OCI-LY1 (cell line): ENCODE data around the gene MYO1D.

ENCODE experiments used
- H2AFZ ChIP-seq: fragments of 200-600 bp; sonication (generic), shearing (Covaris generic); 2 replicates; pipeline ENCODE4 v1.6.0; 2014; ENCODE audit warnings: antibody characterized with exemption, mild to moderate bottlenecking, low read length
- H3F3A ChIP-seq: fragments of 200-600 bp; sonication (generic), shearing (Covaris generic); 2 replicates; pipeline ENCODE4 v1.6.0; 2014; ENCODE audit warnings: mild to moderate bottlenecking, antibody characterized with exemption, low read length, moderate library complexity; ENCODE audit not compliant: insufficient read depth
- H3K27ac ChIP-seq: fragments of 200-600 bp; sonication (generic); 2 replicates; pipeline ENCODE4 v1.5.1; 2014; ENCODE audit warnings: low read length, mixed run types, mild to moderate bottlenecking, low read depth; ENCODE audit not compliant: poor library complexity, severe bottlenecking
- H3K27me3 ChIP-seq: fragments of 200-600 bp; sonication (generic); 2 replicates; pipeline ENCODE4 v1.6.0; 2014; ENCODE audit warnings: antibody characterized with exemption, mild to moderate bottlenecking, low read length, moderate library complexity; ENCODE audit not compliant: insufficient read depth
- H3K36me3 ChIP-seq: fragments of 200-600 bp; sonication (generic); 2 replicates; pipeline ENCODE4 v1.6.1; 2014; ENCODE audit warnings: mild to moderate bottlenecking, antibody characterized with exemption, low read length, moderate library complexity, mixed read lengths; ENCODE audit not compliant: insufficient read depth
- H3K4me1 ChIP-seq: fragments of 200-600 bp; sonication (generic); 2 replicates; pipeline ENCODE4 v1.5.1; 2014; ENCODE audit warnings: mild to moderate bottlenecking, low read length, moderate library complexity; ENCODE audit not compliant: insufficient read depth, severe bottlenecking
- H3K4me2 ChIP-seq: fragments of 200-600 bp; sonication (generic), shearing (Covaris generic); 2 replicates; pipeline ENCODE4 v1.6.1; 2014; ENCODE audit warnings: low read length
- H3K4me3 ChIP-seq: fragments of 200-600 bp; sonication (generic); 2 replicates; pipeline ENCODE4 v1.5.1; 2014; ENCODE audit warnings: low read length, low read depth, mild to moderate bottlenecking, mixed read lengths; ENCODE audit not compliant: poor library complexity, severe bottlenecking
- H3K79me2 ChIP-seq: fragments of 200-600 bp; shearing (Covaris generic); 2 replicates; pipeline ENCODE4 v1.6.1; 2016; ENCODE audit warnings: mixed run types, low read length, mixed read lengths; ENCODE audit not compliant: insufficient read depth
- H3K9ac ChIP-seq: fragments of 200-600 bp; sonication (generic), shearing (Covaris generic); 2 replicates; pipeline ENCODE4 v1.6.1; 2014; ENCODE audit warnings: mild to moderate bottlenecking, low read length, mixed read lengths
- H3K9me2 ChIP-seq: fragments of 200-600 bp; sonication (generic), shearing (Covaris generic); 2 replicates; pipeline ENCODE4 v1.6.1; 2014; ENCODE audit warnings: low read depth, mild to moderate bottlenecking, low read length, mixed read lengths
- H3K9me3 ChIP-seq: fragments of 200-600 bp; shearing (Covaris generic); 2 replicates; pipeline ENCODE4 v1.6.1; 2014; ENCODE audit warnings: low read length, mixed read lengths
- H4K20me1 ChIP-seq: fragments of 200-600 bp; sonication (generic), shearing (Covaris generic); 2 replicates; pipeline ENCODE4 v1.6.0; 2016; ENCODE audit warnings: mild to moderate bottlenecking, low read length; ENCODE audit not compliant: insufficient read depth
- EZH2 ChIP-seq: fragments of 200-600 bp; sonication (generic), shearing (Covaris generic); IDR thresholded peaks from 2 replicates; pipeline ENCODE4 v1.8.0; 2017; ENCODE audit warnings: borderline replicate concordance, mixed run types, mild to moderate bottlenecking, antibody characterized with exemption, low read length, moderate library complexity, mixed read lengths
- TF ChIP-seq, protein P1 (sequence below): fragments of 200-600 bp; sonication (generic), shearing (Covaris generic); IDR thresholded peaks from 2 replicates; pipeline ENCODE4 v1.5.1; 2017; ENCODE audit warnings: mild to moderate bottlenecking, antibody characterized with exemption, low read length, moderate library complexity, mixed read lengths

Gene MYO1D

DNA sequence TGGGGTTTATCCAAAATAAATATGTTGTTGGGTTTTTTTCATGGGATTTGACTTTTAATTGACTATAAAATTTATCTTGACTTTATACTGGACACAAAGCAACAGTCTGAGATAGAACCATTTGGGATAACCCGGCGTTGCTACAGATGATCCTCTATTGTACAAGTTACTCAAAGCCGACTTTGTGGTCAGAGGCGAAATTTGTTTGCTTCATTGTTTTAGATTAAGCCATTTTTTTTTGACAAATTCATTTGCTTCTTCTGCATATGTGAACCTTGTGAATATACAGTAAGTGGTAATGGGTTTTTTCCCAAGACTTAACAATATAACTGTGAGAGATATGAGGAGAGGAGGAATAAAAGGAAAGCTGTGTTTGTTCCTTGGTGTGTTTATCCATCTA is 11.8 kb downstream of the MYO1D start:
- Histone ChIP-seq H3K9me2 (no peaks in the 10 kb centered on the region), H3K9ac (no peak overlapping the region), H3K27ac (no peak overlapping the region), H3K4me1 (no peaks in the 10 kb centered on the region), H3K27me3 (no peaks in the 10 kb centered on the region), H3K36me3 (no peaks in the 10 kb centered on the region), H3K79me2 (no peaks in the 10 kb centered on the region), H4K20me1 (no peaks in the 10 kb centered on the region), H3K9me3 (no peaks in the 10 kb centered on the region), H3K4me3 (no peak overlapping the region), H2AFZ (no peak overlapping the region), H3K4me2 (no peak overlapping the region), H3F3A (no peaks in the 10 kb centered on the region)
- TF ChIP-seq, protein P1, sequence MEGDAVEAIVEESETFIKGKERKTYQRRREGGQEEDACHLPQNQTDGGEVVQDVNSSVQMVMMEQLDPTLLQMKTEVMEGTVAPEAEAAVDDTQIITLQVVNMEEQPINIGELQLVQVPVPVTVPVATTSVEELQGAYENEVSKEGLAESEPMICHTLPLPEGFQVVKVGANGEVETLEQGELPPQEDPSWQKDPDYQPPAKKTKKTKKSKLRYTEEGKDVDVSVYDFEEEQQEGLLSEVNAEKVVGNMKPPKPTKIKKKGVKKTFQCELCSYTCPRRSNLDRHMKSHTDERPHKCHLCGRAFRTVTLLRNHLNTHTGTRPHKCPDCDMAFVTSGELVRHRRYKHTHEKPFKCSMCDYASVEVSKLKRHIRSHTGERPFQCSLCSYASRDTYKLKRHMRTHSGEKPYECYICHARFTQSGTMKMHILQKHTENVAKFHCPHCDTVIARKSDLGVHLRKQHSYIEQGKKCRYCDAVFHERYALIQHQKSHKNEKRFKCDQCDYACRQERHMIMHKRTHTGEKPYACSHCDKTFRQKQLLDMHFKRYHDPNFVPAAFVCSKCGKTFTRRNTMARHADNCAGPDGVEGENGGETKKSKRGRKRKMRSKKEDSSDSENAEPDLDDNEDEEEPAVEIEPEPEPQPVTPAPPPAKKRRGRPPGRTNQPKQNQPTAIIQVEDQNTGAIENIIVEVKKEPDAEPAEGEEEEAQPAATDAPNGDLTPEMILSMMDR, result no peak
- TF ChIP-seq EZH2, result no peak

DNA sequence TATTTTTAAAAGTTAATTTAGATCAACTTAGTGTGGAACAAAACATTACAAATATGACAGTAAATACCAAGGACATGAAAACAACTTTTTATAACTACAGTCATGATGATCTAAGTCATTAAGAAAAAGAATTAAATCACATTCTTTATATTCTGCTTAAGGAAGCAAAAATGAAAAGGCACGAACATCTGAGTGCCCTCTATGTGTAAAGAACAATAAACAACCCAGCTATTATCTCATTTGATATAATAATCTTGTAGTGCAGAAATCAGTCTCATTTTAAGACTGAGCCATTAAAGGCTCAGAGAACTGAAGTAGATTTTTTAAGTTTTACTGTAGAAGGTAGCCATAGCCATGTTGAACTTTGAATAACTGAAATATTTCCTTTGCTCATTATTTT is 13.4 kb downstream of the MYO1D start:
- Histone ChIP-seq H3K4me1 (no peaks in the 10 kb centered on the region), H3K79me2 (no peaks in the 10 kb centered on the region)

DNA sequence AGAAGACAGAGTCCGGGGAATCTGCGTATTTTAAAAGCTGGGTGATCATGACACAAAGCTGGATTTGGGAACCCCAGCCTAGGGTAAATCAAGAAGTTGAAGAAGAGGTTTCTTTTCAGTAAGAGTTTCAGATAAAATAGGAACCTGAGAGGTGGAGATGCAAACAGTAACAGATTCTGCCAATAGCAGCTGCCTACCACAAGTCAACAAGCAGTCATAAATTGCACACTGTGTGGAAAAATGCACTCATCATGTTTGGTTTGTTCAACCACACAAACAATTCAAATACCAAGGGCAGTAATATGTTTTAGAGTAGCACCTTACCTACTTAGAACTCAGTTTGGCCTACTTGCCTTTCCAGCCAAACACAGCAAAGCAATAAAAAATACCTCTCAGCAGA is 14.0 kb downstream of the MYO1D start:
- Histone ChIP-seq H3K9me2 (no peaks in the 10 kb centered on the region), H3K79me2 (no peaks in the 10 kb centered on the region), H3F3A (no peaks in the 10 kb centered on the region), H3K36me3 (no peaks in the 10 kb centered on the region), H3K9me3 (no peaks in the 10 kb centered on the region), H3K4me3 (no peak overlapping the region), H3K4me1 (no peaks in the 10 kb centered on the region), H3K4me2 (no peak overlapping the region), H3K27ac (no peak overlapping the region), H3K27me3 (no peaks in the 10 kb centered on the region), H3K9ac (no peak overlapping the region), H2AFZ (no peak overlapping the region), H4K20me1 (no peaks in the 10 kb centered on the region)
- TF ChIP-seq, protein P1, result no peak
- no peak for TF ChIP-seq EZH2

More for the DNA sequence above, 13.4 kb downstream of the MYO1D start:
- H3K27ac ChIP-seq, result no peak overlapping the region
- no peaks in the 10 kb centered on the region for H3F3A ChIP-seq
- H3K36me3 ChIP-seq, result no peaks in the 10 kb centered on the region
- no peak overlapping the region for H3K4me3 ChIP-seq
- no peak for TF ChIP-seq EZH2
- TF ChIP-seq, protein P1, result no peak
- H4K20me1 ChIP-seq, result no peaks in the 10 kb centered on the region
- H3K9me2 ChIP-seq, result no peaks in the 10 kb centered on the region
- H3K9me3 ChIP-seq, result no peaks in the 10 kb centered on the region
- no peak overlapping the region for H3K9ac ChIP-seq
- no peak overlapping the region for H3K4me2 ChIP-seq
- no peaks in the 10 kb centered on the region for H3K27me3 ChIP-seq
- H2AFZ ChIP-seq, result no peak overlapping the region
